Measurements from ENCODE around the gene FAM184A. TPM values are rescaled to one million over a fixed set of nuclear protein-coding genes. Genes with fewer than 3 reads are reported as not detected.

Gene FAM184A
- total RNA-seq, 1 donor from 2014 or later: 3.1 TPM

GRCh38 chr6:118986312-118986711 is 92.2 kb downstream of the FAM184A start:
- intact Hi-C loops (cut with DNase I): no loop called here
- DNase-seq (ENCODE audit: low spot score in 2 of 2): no peak
- no peaks in the 10 kb centered on the region for H3K27me3 ChIP-seq

GRCh38 chr6:118985123-118985830 is 93.2 kb downstream of the FAM184A start:
- TF ChIP-seq, protein P1, sequence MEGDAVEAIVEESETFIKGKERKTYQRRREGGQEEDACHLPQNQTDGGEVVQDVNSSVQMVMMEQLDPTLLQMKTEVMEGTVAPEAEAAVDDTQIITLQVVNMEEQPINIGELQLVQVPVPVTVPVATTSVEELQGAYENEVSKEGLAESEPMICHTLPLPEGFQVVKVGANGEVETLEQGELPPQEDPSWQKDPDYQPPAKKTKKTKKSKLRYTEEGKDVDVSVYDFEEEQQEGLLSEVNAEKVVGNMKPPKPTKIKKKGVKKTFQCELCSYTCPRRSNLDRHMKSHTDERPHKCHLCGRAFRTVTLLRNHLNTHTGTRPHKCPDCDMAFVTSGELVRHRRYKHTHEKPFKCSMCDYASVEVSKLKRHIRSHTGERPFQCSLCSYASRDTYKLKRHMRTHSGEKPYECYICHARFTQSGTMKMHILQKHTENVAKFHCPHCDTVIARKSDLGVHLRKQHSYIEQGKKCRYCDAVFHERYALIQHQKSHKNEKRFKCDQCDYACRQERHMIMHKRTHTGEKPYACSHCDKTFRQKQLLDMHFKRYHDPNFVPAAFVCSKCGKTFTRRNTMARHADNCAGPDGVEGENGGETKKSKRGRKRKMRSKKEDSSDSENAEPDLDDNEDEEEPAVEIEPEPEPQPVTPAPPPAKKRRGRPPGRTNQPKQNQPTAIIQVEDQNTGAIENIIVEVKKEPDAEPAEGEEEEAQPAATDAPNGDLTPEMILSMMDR (IDR thresholded peaks at IDR 0.05): no peak
- no peak overlapping the region for H3K4me3 ChIP-seq
- DNase-seq (ENCODE audit: low spot score in 2 of 2): no peak
- no peaks in the 10 kb centered on the region for H3K4me1 ChIP-seq
- no peaks in the 10 kb centered on the region for H3K27me3 ChIP-seq
- intact Hi-C loops (cut with DNase I): no loop called here
- H3K9me3 ChIP-seq: no peaks in the 10 kb centered on the region
- H3K27ac ChIP-seq: no peak overlapping the region
- H3K36me3 ChIP-seq: no peaks in the 10 kb centered on the region

More at GRCh38 chr6:118986312-118986711, 92.2 kb downstream of the FAM184A start:
- H3K4me1 ChIP-seq: no peaks in the 10 kb centered on the region
- TF ChIP-seq, protein P1 (IDR thresholded peaks at IDR 0.05): no peak
- H3K36me3 ChIP-seq: no peaks in the 10 kb centered on the region
- H3K27ac ChIP-seq: no peak overlapping the region
- H3K9me3 ChIP-seq: no peaks in the 10 kb centered on the region
- no peak overlapping the region for H3K4me3 ChIP-seq

DNA sequence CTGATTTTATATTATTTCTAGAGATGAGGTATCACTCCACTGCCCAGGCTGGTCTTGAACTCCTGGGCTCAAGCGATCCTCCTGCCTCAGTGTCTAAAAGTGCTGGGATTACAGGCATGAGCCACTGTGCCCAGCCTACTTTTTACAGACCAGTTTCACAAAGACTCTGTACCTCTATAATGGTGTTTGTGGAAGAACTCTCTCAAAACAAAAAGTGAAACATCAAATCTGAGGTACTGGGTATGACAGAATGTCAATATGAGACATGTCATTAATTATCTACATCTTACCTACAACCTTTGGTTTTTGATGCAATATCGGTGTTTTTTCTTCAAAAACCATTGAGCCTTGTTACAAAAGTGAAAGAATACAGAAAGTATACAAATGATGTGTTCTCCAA is 94.1 kb downstream of the FAM184A start:
- intact Hi-C loops (cut with DNase I): no loop called here
- no peak for DNase-seq (ENCODE audit: low spot score in 2 of 2)
- TF ChIP-seq, protein P1 (IDR thresholded peaks at IDR 0.05): no peak

GRCh38 chr6:118982575-118982911 is 95.9 kb downstream of the FAM184A start:
- no peaks in the 10 kb centered on the region for H3K4me1 ChIP-seq
- no peak overlapping the region for H3K4me3 ChIP-seq
- H3K27me3 ChIP-seq: no peaks in the 10 kb centered on the region
- H3K27ac ChIP-seq: no peak overlapping the region
- TF ChIP-seq, protein P1 (IDR thresholded peaks at IDR 0.05): no peak
- intact Hi-C loops (cut with DNase I): no loop called here
- no peaks in the 10 kb centered on the region for H3K9me3 ChIP-seq
- DNase-seq (ENCODE audit: low spot score in 2 of 2): no peak
- H3K36me3 ChIP-seq: no peaks in the 10 kb centered on the region

More for the DNA sequence above, 94.1 kb downstream of the FAM184A start:
- no peak overlapping the region for H3K4me3 ChIP-seq
- H3K4me1 ChIP-seq: no peaks in the 10 kb centered on the region
- H3K27ac ChIP-seq: no peak overlapping the region
- H3K9me3 ChIP-seq: no peaks in the 10 kb centered on the region
- H3K27me3 ChIP-seq: no peaks in the 10 kb centered on the region
- no peaks in the 10 kb centered on the region for H3K36me3 ChIP-seq

GRCh38 chr6:118981884-118982574 is 96.4 kb downstream of the FAM184A start:
- Histone ChIP-seq H3K9me3 (no peaks in the 10 kb centered on the region), H3K4me3 (no peak overlapping the region), H3K27me3 (no peaks in the 10 kb centered on the region), H3K4me1 (no peaks in the 10 kb centered on the region), H3K27ac (no peak overlapping the region), H3K36me3 (no peaks in the 10 kb centered on the region)
- intact Hi-C loops (cut with DNase I): no loop called here
- TF ChIP-seq, protein P1 (IDR thresholded peaks at IDR 0.05): no peak
- DNase-seq (ENCODE audit: low spot score in 2 of 2): no peak
